Measurements from ENCODE around the gene SLC16A7. TPM values are rescaled to one million over a fixed set of nuclear protein-coding genes. Genes with fewer than 3 reads are reported as not detected.

Gene SLC16A7, protein sequence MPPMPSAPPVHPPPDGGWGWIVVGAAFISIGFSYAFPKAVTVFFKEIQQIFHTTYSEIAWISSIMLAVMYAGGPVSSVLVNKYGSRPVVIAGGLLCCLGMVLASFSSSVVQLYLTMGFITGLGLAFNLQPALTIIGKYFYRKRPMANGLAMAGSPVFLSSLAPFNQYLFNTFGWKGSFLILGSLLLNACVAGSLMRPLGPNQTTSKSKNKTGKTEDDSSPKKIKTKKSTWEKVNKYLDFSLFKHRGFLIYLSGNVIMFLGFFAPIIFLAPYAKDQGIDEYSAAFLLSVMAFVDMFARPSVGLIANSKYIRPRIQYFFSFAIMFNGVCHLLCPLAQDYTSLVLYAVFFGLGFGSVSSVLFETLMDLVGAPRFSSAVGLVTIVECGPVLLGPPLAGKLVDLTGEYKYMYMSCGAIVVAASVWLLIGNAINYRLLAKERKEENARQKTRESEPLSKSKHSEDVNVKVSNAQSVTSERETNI
- 26.9 and 34.1 TPM in 2 replicates for total RNA-seq (2014; rRNA removed; shearing (Covaris generic))
- 30.7 and 32.3 TPM in 2 replicates for total RNA-seq (2022)
- percentile 87 among the genes with signal in this experiment for Bru-seq, nascent RNA
- percentile 61 among the genes with signal in this experiment for BruChase-seq, experiment 1, labeled RNA remaining after a 6-hour chase
- BruChase-seq, experiment 2, labeled RNA remaining after a 2-hour chase, result percentile 81 among the genes with signal in this experiment
- long read RNA-seq, partial matches to known transcripts, result 0 of 2 reads
- long read RNA-seq, other reads (novel, unspliced or antisense), result 2 of 2 reads

- peak within 1 kb of the TSS; percentile 80 for H3K4me3 ChIP-seq (ENCODE audit: low read depth, low read length, poor library complexity, severe bottlenecking)
- no peaks in the 10 kb centered on the region for H3K9me3 ChIP-seq (ENCODE audit: low read length)
- peak within 1 kb of the TSS; percentile 95 for H3K4me2 ChIP-seq (ENCODE audit: low read length)
- TF ChIP-seq, protein P1, sequence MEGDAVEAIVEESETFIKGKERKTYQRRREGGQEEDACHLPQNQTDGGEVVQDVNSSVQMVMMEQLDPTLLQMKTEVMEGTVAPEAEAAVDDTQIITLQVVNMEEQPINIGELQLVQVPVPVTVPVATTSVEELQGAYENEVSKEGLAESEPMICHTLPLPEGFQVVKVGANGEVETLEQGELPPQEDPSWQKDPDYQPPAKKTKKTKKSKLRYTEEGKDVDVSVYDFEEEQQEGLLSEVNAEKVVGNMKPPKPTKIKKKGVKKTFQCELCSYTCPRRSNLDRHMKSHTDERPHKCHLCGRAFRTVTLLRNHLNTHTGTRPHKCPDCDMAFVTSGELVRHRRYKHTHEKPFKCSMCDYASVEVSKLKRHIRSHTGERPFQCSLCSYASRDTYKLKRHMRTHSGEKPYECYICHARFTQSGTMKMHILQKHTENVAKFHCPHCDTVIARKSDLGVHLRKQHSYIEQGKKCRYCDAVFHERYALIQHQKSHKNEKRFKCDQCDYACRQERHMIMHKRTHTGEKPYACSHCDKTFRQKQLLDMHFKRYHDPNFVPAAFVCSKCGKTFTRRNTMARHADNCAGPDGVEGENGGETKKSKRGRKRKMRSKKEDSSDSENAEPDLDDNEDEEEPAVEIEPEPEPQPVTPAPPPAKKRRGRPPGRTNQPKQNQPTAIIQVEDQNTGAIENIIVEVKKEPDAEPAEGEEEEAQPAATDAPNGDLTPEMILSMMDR (conservative IDR thresholded peaks at IDR 0.05; ENCODE audit: low read length), result peak; percentile 41; the same call in 1 of the 2 replicates
- TF ChIP-seq EZH2phosphoT487 (IDR thresholded peaks at IDR 0.05; ENCODE audit: borderline replicate concordance, low read depth, low read length), result no peak
- peak within 1 kb of the TSS; percentile 88 for H3K27ac ChIP-seq (ENCODE audit: low read depth, low read length, poor library complexity, severe bottlenecking)
- intact Hi-C loops (cut with micrococcal nuclease; ENCODE audit: unreplicated experiment), result loop anchor here (5.0 kb wide), 2 partner anchors 211 to 1931 kb away; no protein-coding TSS in a partner anchor
- H3K4me1 ChIP-seq (ENCODE audit: insufficient read depth, low read length, poor library complexity, severe bottlenecking), result peaks cover 23% of the 10 kb centered on the region
- H4K20me1 ChIP-seq (ENCODE audit: insufficient read depth, low read length), result no peaks in the 10 kb centered on the region; the same call in 1 of the 2 replicates
- BruUV-seq (replicated peaks), result no TSS peak
- ChIA-PET POLR2A (interaction anchor here (0.5 to 1.7 kb wide), 5 partner anchors 8 to 206 kb away, joined by 3 to 4 read pairs (median 3); no protein-coding TSS in a partner anchor), CTCF (ENCODE audit: unreplicated experiment) (no interaction called here)
- H3K36me3 ChIP-seq (ENCODE audit: insufficient read depth, low read length), result peaks cover 33% of the 10 kb centered on the region
- H2AFZ ChIP-seq (ENCODE audit: low read length), result peak within 1 kb of the TSS; percentile 90
- peak; percentile 92 for DNase-seq (ENCODE audit: low spot score)
- H3K9me2 ChIP-seq (ENCODE audit: insufficient read depth, low read length), result no peaks in the 10 kb centered on the region
- H3K79me2 ChIP-seq (ENCODE audit: insufficient read depth, low read depth, low read length), result peaks cover 37% of the 10 kb centered on the region; the same call in 1 of the 2 replicates
Observed at GRCh38 chr12:59595883-59596540, at the start of gene SLC16A7. SLC16A7 (plus strand) TSS chr12:59596029; CDS start chr12:59704802, 108,773 bp downstream.

- BruUV-seq (replicated peaks), result no TSS peak
- Histone ChIP-seq H4K20me1 (ENCODE audit: insufficient read depth, low read length) (no peaks in the 10 kb centered on the region), H3K27ac (ENCODE audit: low read depth, low read length, poor library complexity, severe bottlenecking) (no peak overlapping the region), H2AFZ (ENCODE audit: low read length) (no peak overlapping the region), H3K9me2 (ENCODE audit: insufficient read depth, low read length) (no peaks in the 10 kb centered on the region), H3K36me3 (ENCODE audit: insufficient read depth, low read length) (no peaks in the 10 kb centered on the region), H3K79me2 (ENCODE audit: insufficient read depth, low read depth, low read length) (no peaks in the 10 kb centered on the region), H3K4me2 (ENCODE audit: low read length) (no peak overlapping the region), H3K9me3 (ENCODE audit: low read length) (no peaks in the 10 kb centered on the region), H3K4me1 (ENCODE audit: insufficient read depth, low read length, poor library complexity, severe bottlenecking) (no peaks in the 10 kb centered on the region), H3K4me3 (ENCODE audit: low read depth, low read length, poor library complexity, severe bottlenecking) (no peak overlapping the region)
- DNase-seq (ENCODE audit: low spot score), result no peak
- ChIA-PET CTCF (ENCODE audit: unreplicated experiment) (no interaction called here), POLR2A (no interaction called here)
- TF ChIP-seq EZH2phosphoT487 (IDR thresholded peaks at IDR 0.05; ENCODE audit: borderline replicate concordance, low read depth, low read length), result no peak
- TF ChIP-seq, protein P1 (conservative IDR thresholded peaks at IDR 0.05; ENCODE audit: low read length), result no peak
- intact Hi-C loops (cut with micrococcal nuclease; ENCODE audit: unreplicated experiment), result no loop called here
Observed at GRCh38 chr12:59548930-59549329, 46.9 kb upstream of the SLC16A7 start.

Data from OCI-LY7 (cell line).